ENCODE measurements around the gene IRF9. TPM values are rescaled to one million over a fixed set of nuclear protein-coding genes. Genes with fewer than 3 reads are reported as not detected.

IRF9 gene
- total and polyA plus RNA-seq, 2 of the 13 experiments (the other 11 are each of a cell fraction or from before 2014, with no cell fraction given) = 14.9 to 49.7 TPM

- TF ChIP-seq CSRNP2 (CRISPR knock-in tag; conservative IDR thresholded peaks at IDR 0.05; ENCODE audit: low read depth) (no peak), CBX2 (IDR thresholded peaks at IDR 0.05; ENCODE audit: low read depth, low read length) (no peak), CBX2 (CRISPR knock-in tag; IDR thresholded peaks at IDR 0.05; ENCODE audit: low read depth) (0 out of 2 replicates have a peak, but pooled peaks have one; percentile 53), ZNF552 (CRISPR knock-in tag; IDR thresholded peaks at IDR 0.05; ENCODE audit: borderline replicate concordance) (0 out of 2 replicates have a peak, but pooled peaks have one; percentile 80), ZNF652 (CRISPR knock-in tag; IDR thresholded peaks at IDR 0.05; ENCODE audit: borderline replicate concordance, low read depth) (no peak; the same call in 1 of the 2 replicates), CREM (IDR thresholded peaks at IDR 0.05) (no peak), CREM (CRISPR knock-in tag; IDR thresholded peaks at IDR 0.05) (no peak), THAP11 (CRISPR knock-in tag; IDR thresholded peaks at IDR 0.05) (no peak), ZNF12 (CRISPR knock-in tag; IDR thresholded peaks at IDR 0.05) (no peak), GPN1 (CRISPR knock-in tag; IDR thresholded peaks at IDR 0.05; ENCODE audit: borderline replicate concordance) (no peak), TIGD3 (CRISPR knock-in tag; IDR thresholded peaks at IDR 0.05; ENCODE audit: borderline replicate concordance) (peak; percentile 6; the same call in 1 of the 2 replicates), MXI1 (IDR thresholded peaks at IDR 0.05; ENCODE audit: borderline replicate concordance, low read depth, low read length) (no peak), ZNF274 (CRISPR knock-in tag; IDR thresholded peaks at IDR 0.05) (no peak), POGK (CRISPR knock-in tag; conservative IDR thresholded peaks at IDR 0.05) (peak; percentile 10), ZFP62 (CRISPR knock-in tag; IDR thresholded peaks at IDR 0.05) (no peak), ZHX2 (IDR thresholded peaks at IDR 0.05; ENCODE audit: low read depth) (no peak; the same call in 1 of the 2 replicates), ZHX2 (CRISPR knock-in tag; IDR thresholded peaks at IDR 0.05; ENCODE audit: borderline replicate concordance) (no peak), ZFP41 (CRISPR knock-in tag; IDR thresholded peaks at IDR 0.05; ENCODE audit: borderline replicate concordance) (peak; percentile 65; the same call in 1 of the 2 replicates), ZNF326 (CRISPR knock-in tag; IDR thresholded peaks at IDR 0.05; ENCODE audit: borderline replicate concordance) (no peak)
Observed at GRCh38 chr14:24145690-24146452, 15.2 kb upstream of the IRF9 start (continued).

All from HepG2 (cell line).